ENCODE measurements around the gene ERC1. TPM values are rescaled to one million over a fixed set of nuclear protein-coding genes. Genes with fewer than 3 reads are reported as not detected.

Gene ERC1
- total and polyA plus RNA-seq, 2 of the 4 experiments (the other 2 are of a cell fraction), result 11.6 to 25.6 TPM

- H3K18ac ChIP-seq (ENCODE audit: low read depth, low read length), result no peak overlapping the region
- no peak overlapping the region for H3K14ac ChIP-seq (replicated peaks; ENCODE audit: low read depth, low read length)
- H3K4ac ChIP-seq (ENCODE audit: low read depth, low read length), result no peak overlapping the region
- no peak overlapping the region for H3K27ac ChIP-seq (ENCODE audit: insufficient read depth, low read length)
- H2BK5ac ChIP-seq (ENCODE audit: low read depth, low read length, poor library complexity, severe bottlenecking), result no peak overlapping the region
- ChIA-PET CTCF (no interaction called here), POLR2A (ENCODE audit: unreplicated experiment) (no interaction called here)
- H2BK15ac ChIP-seq (ENCODE audit: low read depth, low read length), result no peak overlapping the region
- no peak overlapping the region for H2AK9ac ChIP-seq (replicated peaks; ENCODE audit: low read depth, low read length, poor library complexity)
- BruUV-seq (replicated peaks), result no TSS peak
- no peaks in the 10 kb centered on the region for H3K36me3 ChIP-seq (ENCODE audit: control insufficient read depth, insufficient read depth, low read length)
- 100% methylated on average over 1 of the region's 7 CpGs; no CpG with 5 or more reads in 1 of the 2 experiments for WGBS, 2 experiments (ENCODE audit: extremely low coverage in 2 of 2, insufficient read length in 1 of 2)
- H2BK120ac ChIP-seq (ENCODE audit: low read depth, low read length), result no peak overlapping the region
- H3K56ac ChIP-seq (ENCODE audit: extremely low read depth, insufficient read depth, low read length), result no peak overlapping the region
- no peak for TF ChIP-seq BHLHE40 (IDR thresholded peaks at IDR 0.05; ENCODE audit: low read depth, low read length)
- no peak for TF ChIP-seq RCOR1 (IDR thresholded peaks at IDR 0.05; ENCODE audit: insufficient replicate concordance, low read length)
- TF ChIP-seq MXI1 (IDR thresholded peaks at IDR 0.05; ENCODE audit: borderline replicate concordance, low read depth, low read length), result no peak
- no peak for TF ChIP-seq RFX5 (IDR thresholded peaks at IDR 0.05; ENCODE audit: low read depth, low read length)
- no peak for TF ChIP-seq CTCF (conservative IDR thresholded peaks at IDR 0.05; ENCODE audit: low read depth, low read length)
- no peak for TF ChIP-seq MAZ (IDR thresholded peaks at IDR 0.05; ENCODE audit: borderline replicate concordance, low read depth, low read length)
- no peak for TF ChIP-seq NFE2L2 (IDR thresholded peaks at IDR 0.05; ENCODE audit: low read depth, low read length)
- TF ChIP-seq USF2 (IDR thresholded peaks at IDR 0.05; ENCODE audit: low read depth, low read length), result no peak
- TF ChIP-seq MAFK (IDR thresholded peaks at IDR 0.05; ENCODE audit: low read depth, low read length), result no peak
- no peak for TF ChIP-seq ELK1 (IDR thresholded peaks at IDR 0.05; ENCODE audit: borderline replicate concordance, low read depth, low read length)
- TF ChIP-seq POLR2A (IDR thresholded peaks at IDR 0.05; ENCODE audit: low read depth, low read length), result no peak
- TF ChIP-seq CEBPB (IDR thresholded peaks at IDR 0.05; ENCODE audit: low read depth, low read length), result no peak
- no peaks in the 10 kb centered on the region for H3K9me3 ChIP-seq (ENCODE audit: control insufficient read depth, insufficient read depth, low read length)
- peaks cover 2% of the 10 kb centered on the region; the same call in 1 of the 2 replicates for H3K9me1 ChIP-seq (ENCODE audit: insufficient read depth, low read length)
- no peak for ATAC-seq (ENCODE audit: low read depth)
- intact Hi-C loops (cut with micrococcal nuclease), result no loop called here
- peaks cover 0 to 4% of the 10 kb centered on the region in 2 experiments; a peak in 2 of 4 replicates for H3K79me1 ChIP-seq (ENCODE audit: low read depth in 1 of 2, low read length in 2 of 2)
- H3K9ac ChIP-seq (ENCODE audit: low read depth, low read length), result no peak overlapping the region
- no peak overlapping the region for H3K23ac ChIP-seq (ENCODE audit: low read depth, low read length)
- no peak overlapping the region for H2AK5ac ChIP-seq (ENCODE audit: low read depth, low read length)
- H3K27me3 ChIP-seq (ENCODE audit: control insufficient read depth, insufficient read depth, low read length), result no peaks in the 10 kb centered on the region
- H2AFZ ChIP-seq (replicated peaks; ENCODE audit: low read length, poor library complexity), result no peak overlapping the region
- no peaks in the 10 kb centered on the region for H4K20me1 ChIP-seq (ENCODE audit: insufficient read depth, low read length)
- in situ Hi-C loops (cut with MboI; ENCODE audit: low sequenced_read_pairs), result no loop called here
- DNase-seq, result no peak
- dilution Hi-C loops (cut with HindIII; ENCODE audit: low sequenced_read_pairs, unreplicated experiment), result no loop called here
- no peak overlapping the region for H2BK20ac ChIP-seq (ENCODE audit: low read depth, low read length)
- no peak overlapping the region for H4K5ac ChIP-seq (ENCODE audit: low read depth, low read length)
- no peak overlapping the region for H3K4me2 ChIP-seq (ENCODE audit: low read depth, low read length)
- no peak overlapping the region for H3K4me3 ChIP-seq (ENCODE audit: insufficient read depth, low read depth, low read length)
- no peak overlapping the region for H4K8ac ChIP-seq (ENCODE audit: low read depth in 2 of 2, low read length in 2 of 2)
- no peaks in the 10 kb centered on the region for H3K4me1 ChIP-seq (ENCODE audit: control insufficient read depth, insufficient read depth, low read length)
- no peak overlapping the region for H4K91ac ChIP-seq (ENCODE audit: insufficient read depth, low read depth, low read length)
Observed at GRCh38 chr12:1302201-1302870, 311.3 kb downstream of the ERC1 start.
